ENCODE measurements around the gene DMD.

The DMD gene

GRCh38 chrX:31334997-31335396, 1876.4 kb downstream of the DMD start:
- no peaks in the 10 kb centered on the region for H3K9me3 ChIP-seq
- no peak overlapping the region for H3K4me3 ChIP-seq (ENCODE audit: low read depth, low read length)
- DNase-seq, result no peak
- TF ChIP-seq CTCF (IDR thresholded peaks at IDR 0.05; ENCODE audit: low read depth, low read length), result no peak
- H3K27me3 ChIP-seq, result no peaks in the 10 kb centered on the region
- H3K4me1 ChIP-seq, result peaks cover 3% of the 10 kb centered on the region; the same call in 1 of the 2 replicates
- no peaks in the 10 kb centered on the region for H3K36me3 ChIP-seq

GRCh38 chrX:31333165-31333831, 1878.1 kb downstream of the DMD start:
- peaks cover 3% of the 10 kb centered on the region; the same call in 1 of the 2 replicates for H3K4me1 ChIP-seq
- TF ChIP-seq CTCF (IDR thresholded peaks at IDR 0.05; ENCODE audit: low read depth, low read length), result no peak
- no peak overlapping the region for H3K4me3 ChIP-seq (ENCODE audit: low read depth, low read length)
- no peak for DNase-seq
- no peaks in the 10 kb centered on the region for H3K36me3 ChIP-seq
- no peaks in the 10 kb centered on the region for H3K9me3 ChIP-seq
- no peaks in the 10 kb centered on the region for H3K27me3 ChIP-seq

GRCh38 chrX:31331928-31332327, 1879.4 kb downstream of the DMD start:
- Histone ChIP-seq H3K4me3 (ENCODE audit: low read depth, low read length) (no peak overlapping the region), H3K27me3 (no peaks in the 10 kb centered on the region), H3K36me3 (no peaks in the 10 kb centered on the region), H3K9me3 (no peaks in the 10 kb centered on the region), H3K4me1 (peaks cover 3% of the 10 kb centered on the region; the same call in 1 of the 2 replicates)
- peak; percentile 15 for DNase-seq
- no peak for TF ChIP-seq CTCF (IDR thresholded peaks at IDR 0.05; ENCODE audit: low read depth, low read length)

- no peak for TF ChIP-seq CTCF (IDR thresholded peaks at IDR 0.05; ENCODE audit: low read depth, low read length)
Observed at GRCh38 chrX:31331015-31331414, 1880.3 kb downstream of the DMD start.

GRCh38 chrX:31329298-31329697, 1882.1 kb downstream of the DMD start:
- DNase-seq, result no peak
- H3K4me3 ChIP-seq (ENCODE audit: low read depth, low read length), result no peak overlapping the region
- H3K27me3 ChIP-seq, result no peaks in the 10 kb centered on the region
- TF ChIP-seq CTCF (IDR thresholded peaks at IDR 0.05; ENCODE audit: low read depth, low read length), result no peak
- H3K9me3 ChIP-seq, result no peaks in the 10 kb centered on the region
- H3K36me3 ChIP-seq, result no peaks in the 10 kb centered on the region
- peaks cover 3% of the 10 kb centered on the region; the same call in 1 of the 2 replicates for H3K4me1 ChIP-seq

More at GRCh38 chrX:31331015-31331414, 1880.3 kb downstream of the DMD start:
- no peak for DNase-seq
- Histone ChIP-seq H3K4me1 (peaks cover 3% of the 10 kb centered on the region; the same call in 1 of the 2 replicates), H3K4me3 (ENCODE audit: low read depth, low read length) (no peak overlapping the region), H3K9me3 (no peaks in the 10 kb centered on the region), H3K36me3 (no peaks in the 10 kb centered on the region), H3K27me3 (no peaks in the 10 kb centered on the region)

GRCh38 chrX:31323658-31324057, 1887.7 kb downstream of the DMD start:
- Histone ChIP-seq H3K4me3 (ENCODE audit: low read depth, low read length) (no peak overlapping the region), H3K4me1 (no peaks in the 10 kb centered on the region), H3K27me3 (no peaks in the 10 kb centered on the region), H3K9me3 (no peaks in the 10 kb centered on the region), H3K36me3 (no peaks in the 10 kb centered on the region)
- TF ChIP-seq CTCF (IDR thresholded peaks at IDR 0.05; ENCODE audit: low read depth, low read length), result no peak
- no peak for DNase-seq

Data from BE2C (cell line).